Measurements from ENCODE around the gene WASHC2A.
"Not testable (repeated sequence)": the region's sequence is repeated elsewhere in the genome, so short reads cannot be mapped to it uniquely, and the experiment has no call there.

DNA sequence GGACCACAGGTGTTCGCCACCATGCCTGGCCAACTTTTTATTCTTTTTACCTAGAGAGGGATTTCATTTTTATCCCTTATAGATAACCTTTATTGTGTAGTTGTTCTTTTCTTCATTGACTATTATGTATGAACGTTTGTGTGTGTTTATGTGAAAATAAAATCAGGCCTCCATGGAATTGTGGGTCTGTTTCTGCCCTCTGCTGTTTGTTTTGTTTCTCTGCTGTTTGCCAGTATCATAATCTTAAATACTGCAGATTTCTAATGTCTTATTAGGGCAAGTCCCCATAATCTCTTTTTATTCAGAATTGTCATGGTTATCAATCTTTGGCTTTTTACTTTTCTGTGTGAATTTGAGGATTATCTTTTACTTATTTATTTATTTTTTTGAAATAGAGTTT, 7.8 kb downstream of the WASHC2A start:
- TF ChIP-seq, protein P1, sequence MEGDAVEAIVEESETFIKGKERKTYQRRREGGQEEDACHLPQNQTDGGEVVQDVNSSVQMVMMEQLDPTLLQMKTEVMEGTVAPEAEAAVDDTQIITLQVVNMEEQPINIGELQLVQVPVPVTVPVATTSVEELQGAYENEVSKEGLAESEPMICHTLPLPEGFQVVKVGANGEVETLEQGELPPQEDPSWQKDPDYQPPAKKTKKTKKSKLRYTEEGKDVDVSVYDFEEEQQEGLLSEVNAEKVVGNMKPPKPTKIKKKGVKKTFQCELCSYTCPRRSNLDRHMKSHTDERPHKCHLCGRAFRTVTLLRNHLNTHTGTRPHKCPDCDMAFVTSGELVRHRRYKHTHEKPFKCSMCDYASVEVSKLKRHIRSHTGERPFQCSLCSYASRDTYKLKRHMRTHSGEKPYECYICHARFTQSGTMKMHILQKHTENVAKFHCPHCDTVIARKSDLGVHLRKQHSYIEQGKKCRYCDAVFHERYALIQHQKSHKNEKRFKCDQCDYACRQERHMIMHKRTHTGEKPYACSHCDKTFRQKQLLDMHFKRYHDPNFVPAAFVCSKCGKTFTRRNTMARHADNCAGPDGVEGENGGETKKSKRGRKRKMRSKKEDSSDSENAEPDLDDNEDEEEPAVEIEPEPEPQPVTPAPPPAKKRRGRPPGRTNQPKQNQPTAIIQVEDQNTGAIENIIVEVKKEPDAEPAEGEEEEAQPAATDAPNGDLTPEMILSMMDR (conservative IDR thresholded peaks at IDR 0.05 in 1 of 2, IDR thresholded peaks at IDR 0.05 in 1 of 2; ENCODE audit: extremely low read depth in 1 of 2, insufficient read depth in 1 of 2, low read depth in 1 of 2, low read length in 2 of 2), result not testable (repeated sequence)
- TF ChIP-seq EZH2 (IDR thresholded peaks at IDR 0.05; ENCODE audit: borderline replicate concordance, low read length), result not testable (repeated sequence)

Data from mammary epithelial cell (primary cell).